NCI-H2227 treated with DMSO at 0.1 percent for 48 hours (cell line): ENCODE measurements around the gene MAGI3.
"Not testable (repeated sequence)": the region's sequence is repeated elsewhere in the genome, so short reads cannot be mapped to it uniquely, and the experiment has no call there.

Experiments used
- DNase-seq: peaks from one replicate; lab custom pipeline; 2025; lab: John Stamatoyannopoulos, UW

The MAGI3 gene

DNA sequence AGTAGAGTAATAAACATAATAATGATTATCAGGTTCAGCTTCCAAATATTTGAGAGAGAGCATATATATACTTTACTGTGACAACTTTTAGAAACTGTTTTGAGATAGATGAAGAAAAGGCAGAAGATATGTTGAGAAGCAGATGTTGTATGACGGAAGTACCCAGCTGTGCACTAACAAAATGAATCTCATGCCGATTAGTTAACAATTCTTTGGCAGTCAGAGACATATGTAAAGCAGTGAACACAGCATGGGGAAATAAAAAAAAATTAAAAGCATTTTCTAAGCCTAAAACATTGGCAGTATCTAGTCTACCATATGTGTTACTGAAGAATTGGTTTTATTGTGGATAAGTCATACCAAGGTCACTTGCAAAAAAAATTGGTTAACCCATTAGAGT, 51.8 kb downstream of the MAGI3 start:
- no peak for DNase-seq

DNA sequence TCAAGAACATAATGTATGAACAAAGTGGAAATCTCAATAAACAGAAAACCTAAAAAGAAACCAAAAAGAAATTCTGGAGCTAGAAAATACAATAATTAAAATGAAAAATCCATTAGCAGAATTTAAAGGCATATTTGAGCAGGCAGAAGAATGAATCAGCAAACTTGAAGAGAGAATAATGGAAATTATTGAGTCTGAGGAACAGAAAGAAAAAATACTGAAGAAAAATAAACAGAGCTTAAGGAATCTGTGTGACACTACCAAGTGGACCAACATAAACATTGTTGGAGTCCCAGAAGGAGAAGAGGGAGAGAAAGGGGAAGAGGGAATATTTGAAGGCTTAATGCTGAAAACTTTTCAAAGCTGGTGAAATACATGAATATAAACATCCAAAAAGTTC, 54.5 kb downstream of the MAGI3 start:
- no peak for DNase-seq

- no peak for DNase-seq
Measured at GRCh38 chr1:113451710-113452109, 61.4 kb downstream of the MAGI3 start.

DNA sequence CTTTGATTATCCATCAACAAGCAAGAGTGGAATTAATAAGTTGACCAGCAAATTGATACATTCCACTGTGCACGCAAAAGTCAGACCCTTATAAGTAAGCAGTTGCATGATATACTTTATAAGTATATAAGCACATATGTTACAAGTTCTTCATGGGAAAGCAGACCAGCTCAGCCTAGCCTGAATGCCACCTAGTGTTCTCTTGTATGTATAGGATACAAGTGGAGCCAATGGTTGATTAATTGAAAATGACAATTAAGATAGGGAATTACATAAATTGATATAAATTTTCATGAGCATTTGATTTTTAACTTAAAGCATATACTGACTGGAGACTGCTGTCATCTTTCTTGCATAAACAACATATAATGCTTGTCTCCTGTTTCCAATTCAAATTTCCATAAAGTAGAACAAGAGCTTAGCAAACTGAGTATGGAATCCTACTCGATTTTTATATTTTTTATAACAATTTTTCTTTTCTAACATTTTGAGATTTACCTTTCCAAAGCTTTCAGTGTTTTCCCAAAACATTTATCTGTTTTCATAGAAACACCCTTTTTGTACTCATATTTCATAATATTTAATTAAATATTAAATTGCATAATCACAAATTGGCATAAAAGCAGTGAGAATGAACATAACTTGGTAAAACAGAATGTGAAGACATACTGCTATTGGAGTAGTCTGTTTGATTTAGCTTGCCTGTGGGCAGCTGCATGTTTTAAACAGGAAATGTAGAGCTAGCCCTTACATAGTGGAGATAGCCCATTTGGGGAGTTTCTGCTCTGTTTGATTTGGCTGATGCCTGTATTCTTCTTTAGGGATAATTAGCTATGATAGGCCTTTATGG, 62.8 kb downstream of the MAGI3 start:
- no peak for DNase-seq

- no peak for DNase-seq
Measured at GRCh38 chr1:113453771-113454083, 63.4 kb downstream of the MAGI3 start.

GRCh38 chr1:113455374-113455773, 65.1 kb downstream of the MAGI3 start:
- no peak for DNase-seq

- DNase-seq = no peak
Measured at GRCh38 chr1:113456967-113457366, 66.7 kb downstream of the MAGI3 start.

DNA sequence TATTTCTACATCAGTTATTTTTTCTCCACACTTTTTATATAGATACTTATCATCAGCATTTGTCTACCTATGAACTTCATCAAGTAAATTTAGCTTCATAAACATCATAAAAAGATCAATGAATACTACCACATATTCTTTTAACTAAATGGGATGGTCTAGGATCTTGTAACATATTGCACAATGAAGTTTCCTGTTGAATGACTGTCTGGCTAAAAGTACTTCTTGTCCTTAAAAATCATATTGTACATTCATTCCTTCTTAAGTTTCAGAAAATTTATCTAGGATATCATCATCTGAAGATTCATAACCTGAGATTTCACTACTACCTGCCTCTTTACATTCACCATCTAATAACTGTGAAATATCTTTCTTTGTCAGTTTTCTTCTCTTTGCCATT, 69.0 kb downstream of the MAGI3 start:
- no peak for DNase-seq

DNA sequence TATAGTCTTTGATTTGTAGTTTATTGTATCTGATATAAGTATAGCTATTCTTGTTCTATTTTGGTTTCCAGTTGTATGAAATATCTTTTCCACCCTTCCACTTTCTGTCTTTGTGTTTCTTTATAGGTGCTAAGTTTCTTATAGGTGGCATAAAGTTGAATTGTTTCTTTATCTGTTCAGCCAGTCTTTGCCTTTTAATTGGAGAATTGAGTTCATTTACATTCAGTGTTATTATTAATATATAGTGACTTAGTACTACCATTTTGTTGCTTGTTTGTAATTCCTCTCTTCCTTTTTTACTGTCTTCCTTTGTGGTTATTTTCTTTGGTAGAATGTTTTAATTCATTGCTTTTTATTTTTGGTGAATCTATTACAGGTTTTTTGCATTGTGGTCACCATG, 77.7 kb downstream of the MAGI3 start:
- DNase-seq = no peak

- not testable (repeated sequence) for DNase-seq
Measured at GRCh38 chr1:113478427-113479195, 88.3 kb downstream of the MAGI3 start.

DNA sequence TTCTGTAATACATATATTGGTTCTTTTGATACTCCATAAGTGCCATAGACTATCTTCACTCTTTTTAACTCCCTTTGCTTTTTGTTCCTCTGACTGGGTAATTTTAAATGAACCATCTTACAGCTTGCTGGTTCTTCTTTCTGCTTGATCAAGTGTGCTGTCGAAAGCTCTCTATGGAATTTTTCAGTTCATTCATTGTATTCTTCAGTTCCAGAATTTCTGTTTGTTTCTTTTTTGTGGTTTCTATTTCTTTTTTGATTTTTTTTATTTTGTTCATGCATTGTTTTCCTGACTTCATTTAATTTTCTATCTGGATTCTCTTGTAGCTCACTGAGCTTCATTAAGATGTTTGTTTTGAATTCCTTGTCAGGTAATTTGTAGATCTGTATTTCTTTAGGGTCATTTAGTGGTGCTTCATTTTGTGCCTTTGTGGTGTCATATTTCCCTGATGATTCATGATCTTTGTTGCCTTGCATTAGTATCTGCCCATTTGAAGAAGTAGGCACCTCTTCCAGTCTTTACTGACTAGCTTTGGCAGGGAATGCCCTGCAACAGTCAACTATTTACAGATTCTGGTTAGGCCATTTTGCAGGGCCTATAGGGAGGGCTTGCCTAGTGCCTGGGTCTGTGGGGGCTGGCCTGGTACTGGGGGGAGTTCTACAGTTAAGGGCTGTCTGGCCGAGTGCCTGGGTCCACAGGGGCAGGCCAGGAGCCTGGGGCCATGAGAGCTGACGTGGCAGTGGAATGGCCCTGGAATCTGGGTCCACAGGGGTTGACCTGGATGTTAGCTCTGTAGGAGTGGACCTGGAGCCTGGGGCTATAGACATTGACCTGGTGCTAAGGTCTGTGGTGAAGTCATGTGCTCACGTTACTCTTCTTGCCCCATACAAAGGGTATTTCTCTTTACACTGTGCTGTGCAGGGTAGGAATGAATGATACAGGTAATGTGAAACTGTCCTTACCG, 89.7 kb downstream of the MAGI3 start:
- no peak for DNase-seq

- DNase-seq = not testable (repeated sequence)
Measured at GRCh38 chr1:113485131-113485530, 94.8 kb downstream of the MAGI3 start.

- no peak for DNase-seq
Measured at GRCh38 chr1:113488576-113489177, 98.4 kb downstream of the MAGI3 start.

- no peak for DNase-seq
Measured at GRCh38 chr1:113490384-113490783, 100.1 kb downstream of the MAGI3 start.

GRCh38 chr1:113493533-113493932, 103.2 kb downstream of the MAGI3 start:
- DNase-seq = no peak

- no peak for DNase-seq
Measured at GRCh38 chr1:113505357-113505756, 115.0 kb downstream of the MAGI3 start.

DNA sequence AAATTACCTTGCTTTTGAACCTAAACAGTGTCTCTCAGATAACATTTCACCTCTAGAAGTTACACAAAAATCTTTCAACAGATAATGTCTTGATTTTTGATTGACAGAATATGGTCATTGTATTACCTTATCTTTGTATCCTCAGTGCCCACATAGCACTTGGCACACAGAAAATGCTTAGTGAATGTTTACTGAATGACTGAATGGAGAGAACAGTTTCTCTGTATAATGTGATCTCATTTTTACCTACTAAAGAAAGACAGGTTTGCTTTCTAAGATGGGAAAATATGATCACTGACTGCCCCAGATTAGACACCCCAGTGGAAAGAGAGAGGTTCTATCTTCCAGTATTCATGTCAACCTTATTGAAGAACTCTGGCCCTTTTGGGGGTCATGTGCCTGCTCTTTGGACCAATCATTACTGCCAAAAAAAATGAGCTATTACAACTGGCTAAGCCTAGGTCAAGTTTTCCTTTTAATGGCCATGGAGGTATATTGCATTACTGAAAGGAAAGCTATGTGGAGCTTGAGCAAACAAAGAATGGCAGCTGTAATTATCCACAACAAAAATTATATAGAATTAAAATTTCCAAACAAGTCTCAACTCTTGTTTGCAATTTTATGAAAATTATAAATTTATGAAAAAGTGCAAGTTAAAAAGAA, 117.4 kb downstream of the MAGI3 start:
- no peak for DNase-seq

DNA sequence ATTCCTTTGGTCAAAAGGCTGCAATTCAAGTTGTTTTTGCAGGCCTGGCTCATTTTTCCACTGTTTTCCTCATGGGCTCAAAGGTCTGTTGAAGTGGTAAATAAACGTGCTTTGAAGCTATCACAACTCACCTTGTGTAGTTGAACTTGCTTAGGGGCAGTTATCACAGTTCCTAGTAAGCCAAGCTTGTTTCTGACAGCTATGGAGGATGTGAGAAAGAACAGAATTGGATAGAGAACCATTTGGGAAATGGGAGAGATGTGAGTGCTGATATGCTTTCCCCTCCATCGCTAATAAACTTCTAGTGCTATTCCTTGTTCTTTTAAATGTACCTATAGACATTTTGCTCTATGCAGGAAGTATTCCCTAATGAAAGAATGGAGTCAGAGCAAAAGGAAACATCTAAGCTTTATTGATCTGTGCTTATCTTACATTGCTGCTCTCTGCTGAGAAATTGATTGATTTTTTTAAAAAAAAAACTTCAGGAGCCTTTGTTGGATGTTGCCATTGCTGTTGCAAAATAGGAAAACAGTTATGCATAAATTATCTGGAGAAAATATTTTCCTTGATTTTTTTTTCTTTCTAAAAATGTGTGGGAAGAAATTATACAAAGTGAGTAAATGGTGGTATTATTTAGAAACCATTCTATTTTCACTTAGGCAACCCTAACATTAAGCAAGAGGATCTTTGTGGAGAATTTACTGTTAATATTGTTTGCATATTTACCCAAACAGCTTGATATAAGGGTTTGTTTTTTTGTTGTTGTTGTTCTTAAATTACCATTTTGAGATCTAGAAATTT, 118.2 kb downstream of the MAGI3 start:
- DNase-seq = no peak

DNA sequence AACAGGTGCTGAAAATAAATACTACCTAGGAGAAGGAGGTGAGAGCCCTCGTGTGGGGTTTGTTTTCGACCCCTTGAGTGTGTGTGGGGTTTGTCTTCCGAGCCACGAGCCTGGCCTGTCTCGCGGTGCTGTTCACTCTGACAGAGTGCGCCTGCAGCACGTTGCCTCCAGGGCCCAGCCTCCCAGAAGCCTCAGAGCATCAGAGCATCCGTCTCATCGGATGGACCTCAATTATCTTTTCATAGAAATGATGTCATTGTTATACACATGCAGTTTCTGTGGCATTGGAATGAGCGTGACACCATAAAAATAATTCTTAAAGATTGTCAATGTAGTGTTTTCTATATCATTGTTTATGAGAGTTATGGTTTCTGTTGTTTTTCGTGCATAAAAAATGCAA, 119.5 kb downstream of the MAGI3 start:
- DNase-seq = not testable (repeated sequence)

DNA sequence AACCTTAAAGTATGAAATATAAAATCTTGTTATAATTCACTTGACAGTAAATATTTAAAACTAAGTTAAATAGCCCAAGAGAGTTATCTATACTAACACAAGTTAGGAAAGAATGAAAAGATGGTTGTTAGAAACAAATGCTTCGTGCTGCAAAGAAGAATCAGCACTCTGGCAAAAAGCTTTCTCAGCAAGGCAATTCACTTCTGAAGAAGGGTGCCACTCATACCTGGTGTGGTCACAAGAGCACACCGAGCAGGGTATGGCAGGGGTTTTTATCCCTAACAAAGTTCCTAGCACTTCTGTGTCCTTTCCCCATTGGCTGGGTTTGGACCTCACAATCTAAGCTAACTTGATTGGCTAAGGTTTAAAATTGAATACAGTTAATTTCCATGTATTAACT, 121.0 kb downstream of the MAGI3 start:
- DNase-seq = no peak

DNA sequence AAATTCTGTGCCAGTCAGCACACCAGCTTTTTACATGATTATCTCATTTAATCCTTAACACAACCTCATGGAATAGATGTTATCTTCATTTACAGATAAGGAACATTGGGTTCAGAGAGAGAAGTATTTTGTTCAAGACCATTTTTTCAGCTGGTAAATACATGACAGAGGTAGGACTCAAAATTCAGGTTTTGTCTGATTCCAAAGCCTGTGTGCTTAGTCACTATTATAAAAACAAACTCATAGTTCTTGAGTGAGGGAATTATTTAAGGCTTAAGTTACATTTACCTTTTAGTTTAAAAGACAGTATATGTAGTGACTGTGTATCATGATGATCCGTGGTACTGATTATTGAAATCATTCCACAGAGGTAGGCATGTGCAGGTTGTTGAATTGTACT, 125.2 kb downstream of the MAGI3 start:
- no peak for DNase-seq
